Esophagus squamous epithelium (tissue), 5 donors: ENCODE measurements around the gene MAP7D2. TPM values are rescaled to one million over a fixed set of nuclear protein-coding genes. Genes with fewer than 3 reads are reported as not detected.
A peak's percentile ranks its signal among the peaks of the same experiment; 100 is the strongest.

Experiments
- DNase-seq: peaks from one replicate; lab custom pipeline; 2025; lab: John Stamatoyannopoulos, UW
- H3K27ac ChIP-seq, 4 donors: fragments of 200-600 bp; sonication (generic); one replicate each; pipeline ENCODE4 v1.5.1; 2016 to 2019; ENCODE audit warnings: mild to moderate bottlenecking in 1 of 4
- H3K27me3 ChIP-seq, 4 donors: fragments of 200-600 bp; sonication (generic); 1 replicate in 3 of 4; 2 replicates in 1 of 4; pipeline versions ENCODE4 v1.5.1 to v1.6.0; 2017 to 2021; ENCODE audit warnings: antibody characterized with exemption in 1 of 4
- H3K36me3 ChIP-seq, 3 donors: fragments of 200-600 bp; sonication (generic); one replicate each; pipeline ENCODE4 v1.5.1; 2016 to 2019
- H3K4me1 ChIP-seq, 3 donors: fragments of 200-600 bp; sonication (generic); one replicate each; pipeline ENCODE4 v1.5.1; 2017 to 2019
- H3K4me3 ChIP-seq, 4 donors: fragments of 200-600 bp; sonication (generic); 1 replicate in 3 of 4; 2 replicates in 1 of 4; pipeline ENCODE4 v1.5.1; 2016 to 2019; ENCODE audit warnings: mild to moderate bottlenecking in 2 of 4, moderate library complexity in 1 of 4
- H3K9me3 ChIP-seq, 3 donors: fragments of 200-600 bp; sonication (generic); one replicate each; pipeline ENCODE4 v1.5.1; 2016 to 2019
- CTCF ChIP-seq, 6 experiments: fragments of 450-650 bp in 4 of 6; fragments of 200-600 bp in 2 of 6; sonication (generic) in 2 of 6; IDR thresholded peaks; one replicate each; pipeline ENCODE4 v1.5.1; 2016 to 2019; ENCODE audit warnings: antibody characterized with exemption in 6 of 6, mild to moderate bottlenecking in 4 of 6, moderate library complexity in 4 of 6
- POLR2A ChIP-seq, 4 donors: fragments of 450-650 bp; IDR thresholded peaks; one replicate each; pipeline ENCODE4 v1.6.1; 2017; ENCODE audit warnings: antibody characterized with exemption in 4 of 4, mild to moderate bottlenecking in 4 of 4, moderate library complexity in 3 of 4
- WGBS, 2 donors: methylation state at CpG; one replicate each; pipeline ENCODE4 v1.1.5; 2018; 5-methylcytosine and 5-hydroxymethylcytosine counted together
- intact Hi-C: fragments of 100-400 bp; cut with DNase I; formaldehyde crosslinking; loops from one replicate; pipeline ENCODE4 v1.15.0; 2022
- total RNA-seq, 4 donors: library from RNA; depleted of rRNA; stranded (reverse); fragments of >200 nt; gene quantifications; one replicate each; pipeline ENCODE4 v1.1.0, GENCODE V29; 2016
- donor health status: DM: yes; HTN: yes; CAD: no.

Gene MAP7D2
- total RNA-seq, 4 donors from 2014 or later, result 0.09 to 0.75 (median 0.38) TPM; not detected in 1

DNA sequence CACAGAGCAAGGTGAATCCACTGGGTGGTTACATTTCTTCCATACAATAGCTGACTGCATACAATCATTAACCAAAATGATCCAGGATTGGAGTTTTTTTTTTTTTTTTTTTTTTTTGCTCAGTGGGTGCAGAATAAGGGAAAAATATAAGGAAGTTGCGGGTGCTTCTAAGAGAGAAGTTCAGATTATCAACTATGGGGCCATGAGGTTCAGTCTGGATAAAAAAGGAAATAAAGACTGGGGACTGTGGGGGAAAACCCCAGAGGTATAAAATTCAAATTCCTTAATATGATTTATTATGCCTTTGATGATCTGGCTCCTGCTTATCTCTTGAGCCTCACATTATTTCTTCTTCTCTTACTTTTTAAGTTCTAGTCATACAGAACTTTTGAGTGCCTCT is 30.9 kb upstream of the MAP7D2 start:
- DNase-seq, result no peak
- Histone ChIP-seq H3K4me1 (peaks cover 0 to under 1% (median 0%) of the 10 kb centered on the region in 3 donors), H3K9me3 (no peaks in the 10 kb centered on the region), H3K27ac (no peak overlapping the region), H3K27me3 (no peaks in the 10 kb centered on the region), H3K4me3 (no peak overlapping the region), H3K36me3 (peaks cover 0 to 13% (median 0%) of the 10 kb centered on the region in 3 donors)
- WGBS, 2 donors, result 56 to 83% methylated on average over 1 of the region's 1 CpG
- intact Hi-C loops, result no loop called here
- TF ChIP-seq CTCF (IDR thresholded peaks at IDR 0.05), result no peak
- TF ChIP-seq POLR2A (IDR thresholded peaks at IDR 0.05), result no peak

DNA sequence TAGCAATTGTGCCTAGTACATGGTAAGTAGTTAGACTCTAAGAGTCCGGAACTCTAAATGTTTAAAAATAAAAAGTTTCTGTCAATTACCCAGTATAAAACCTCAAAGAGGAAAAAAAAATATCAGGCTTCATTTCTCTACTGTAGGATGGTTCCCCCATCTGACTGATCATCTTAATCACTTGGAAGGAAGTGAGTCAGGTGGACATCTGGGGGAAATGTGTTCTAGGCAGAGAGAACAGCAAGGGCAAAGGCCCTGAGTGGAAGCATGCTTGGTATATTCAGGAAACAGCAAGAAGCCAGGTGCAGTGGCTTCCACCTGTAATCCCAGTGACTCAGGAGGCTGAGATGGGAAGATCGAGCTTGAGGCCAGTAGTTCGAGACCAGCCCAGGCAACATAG is 27.8 kb upstream of the MAP7D2 start:
- Histone ChIP-seq H3K4me1 (peaks cover 6 to 11% (median 9%) of the 10 kb centered on the region in 3 donors), H3K9me3 (no peaks in the 10 kb centered on the region), H3K27me3 (no peaks in the 10 kb centered on the region), H3K4me3 (no peak overlapping the region), H3K27ac (no peak overlapping the region), H3K36me3 (no peaks in the 10 kb centered on the region)
- intact Hi-C loops, result no loop called here
- no peak for DNase-seq
- 86 to 88% methylated on average over 1 to 3 of the region's 3 CpGs for WGBS, 2 donors
- TF ChIP-seq POLR2A (IDR thresholded peaks at IDR 0.05) (no peak), CTCF (IDR thresholded peaks at IDR 0.05) (no peak)

- peaks cover 6 to 20% (median 17%) of the 10 kb centered on the region in 3 donors for H3K4me1 ChIP-seq
- no peaks in the 10 kb centered on the region for H3K9me3 ChIP-seq
- 68 to 74% methylated on average over 2 of the region's 2 CpGs for WGBS, 2 donors
- TF ChIP-seq CTCF (IDR thresholded peaks at IDR 0.05) (no peak), POLR2A (IDR thresholded peaks at IDR 0.05) (no peak)
- DNase-seq, result no peak
- H3K4me3 ChIP-seq, result no peak overlapping the region
- no peaks in the 10 kb centered on the region for H3K36me3 ChIP-seq
- peak overlapping the region in 2 of 4 donors; percentile 94 to 95 for H3K27ac ChIP-seq
- intact Hi-C loops, result no loop called here
- no peaks in the 10 kb centered on the region for H3K27me3 ChIP-seq
Observed at GRCh38 chrX:20143561-20143960, 26.9 kb upstream of the MAP7D2 start.

DNA sequence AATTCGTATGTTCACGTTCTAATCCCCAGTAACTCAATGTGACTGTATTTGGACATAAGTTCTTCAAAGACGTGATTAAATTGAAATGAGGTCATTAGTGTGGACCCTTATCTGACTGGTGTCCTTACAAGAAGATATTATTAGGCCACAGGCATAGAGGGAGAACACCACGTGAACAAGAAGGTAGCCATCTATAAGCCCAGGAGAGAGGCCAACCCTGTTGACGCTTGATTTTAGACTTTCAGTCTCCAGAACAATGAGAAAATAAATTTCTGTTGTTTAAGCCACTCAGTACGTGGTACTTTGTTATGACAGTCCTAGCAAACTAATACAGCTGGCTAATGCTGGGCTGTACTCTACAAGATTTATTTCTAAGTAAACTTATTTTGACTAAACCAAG is 26.4 kb upstream of the MAP7D2 start:
- H3K27ac ChIP-seq, result peak overlapping the region in 3 of 4 donors; percentile 89 to 95 (median 94)
- no peaks in the 10 kb centered on the region for H3K27me3 ChIP-seq
- no peaks in the 10 kb centered on the region for H3K9me3 ChIP-seq
- TF ChIP-seq CTCF (IDR thresholded peaks at IDR 0.05) (no peak), POLR2A (IDR thresholded peaks at IDR 0.05) (no peak)
- H3K36me3 ChIP-seq, result peaks cover 0 to 4% (median 0%) of the 10 kb centered on the region in 3 donors
- H3K4me1 ChIP-seq, result peaks cover 6 to 20% (median 17%) of the 10 kb centered on the region in 3 donors
- 73 to 85% methylated on average over 4 to 6 of the region's 6 CpGs for WGBS, 2 donors
- intact Hi-C loops, result no loop called here
- no peak overlapping the region for H3K4me3 ChIP-seq
- no peak for DNase-seq

GRCh38 chrX:20141281-20142220 is 24.8 kb upstream of the MAP7D2 start, which contains the start of gene EIF1AX:
EIF1AX (minus strand) TSS chrX:20141838; CDS start chrX:20141640, 198 bp downstream.
- Histone ChIP-seq H3K4me3 (peak within 1 kb of the TSS; percentile 59 to 97 (median 84)), H3K36me3 (peaks cover 5 to 19% (median 6%) of the 10 kb centered on the region in 3 donors), H3K27me3 (no peaks in the 10 kb centered on the region), H3K9me3 (no peaks in the 10 kb centered on the region), H3K4me1 (peaks cover 6 to 20% (median 17%) of the 10 kb centered on the region in 3 donors), H3K27ac (peak within 1 kb of the TSS; percentile 94 to 98 (median 94))
- DNase-seq, result peak; percentile 98
- 0 to 1% methylated on average over 10 to 23 of the region's 82 CpGs for WGBS, 2 donors
- intact Hi-C loops, result no loop called here
- TF ChIP-seq POLR2A (IDR thresholded peaks at IDR 0.05) (peak in 3 of 4 donors; percentile 92 to 97 (median 95)), CTCF (IDR thresholded peaks at IDR 0.05) (peak in 2 of 6 experiments; percentile 4 to 8)
